CD4-positive, alpha-beta T cell treated with Interleukin-4 for 1 hour (primary cell): ENCODE results near the gene CD101.

ENCODE experiments used
- DNase-seq, 2 donors: peaks; one replicate each; pipeline ENCODE4 v3.0.0-alpha.2; 2020 to 2022

The CD101 gene

DNA sequence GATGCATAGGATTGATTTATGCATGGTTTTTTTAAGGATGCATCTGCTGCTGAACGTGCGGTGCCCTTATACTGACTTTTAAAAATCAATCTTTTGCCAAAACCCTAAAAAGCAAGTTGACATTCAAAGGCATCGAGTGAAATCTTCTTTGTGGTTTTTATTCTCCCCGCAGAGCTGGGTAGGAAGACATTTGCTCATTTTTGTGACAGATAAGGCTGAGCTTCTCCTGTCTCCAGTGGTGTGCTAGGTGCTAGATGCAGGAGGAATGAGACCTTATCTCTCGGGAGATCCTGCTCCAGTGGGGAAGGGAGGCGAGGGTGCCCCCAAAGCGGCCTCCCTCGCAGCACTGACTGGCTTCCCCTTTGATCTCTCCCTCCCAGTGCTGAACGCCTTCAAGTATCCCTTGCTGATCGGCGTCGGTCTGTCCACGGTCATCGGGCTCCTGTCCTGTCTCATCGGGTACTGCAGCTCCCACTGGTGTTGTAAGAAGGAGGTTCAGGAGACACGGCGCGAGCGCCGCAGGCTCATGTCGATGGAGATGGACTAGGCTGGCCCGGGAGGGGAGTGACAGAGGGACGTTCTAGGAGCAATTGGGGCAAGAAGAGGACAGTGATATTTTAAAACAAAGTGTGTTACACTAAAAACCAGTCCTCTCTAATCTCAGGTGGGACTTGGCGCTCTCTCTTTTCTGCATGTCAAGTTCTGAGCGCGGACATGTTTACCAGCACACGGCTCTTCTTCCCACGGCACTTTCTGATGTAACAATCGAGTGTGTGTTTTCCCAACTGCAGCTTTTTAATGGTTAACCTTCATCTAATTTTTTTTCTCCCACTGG lies 14.9 kb upstream of the CD101 start:
- DNase-seq: peak in 1 of 2 donors; percentile 32

DNA sequence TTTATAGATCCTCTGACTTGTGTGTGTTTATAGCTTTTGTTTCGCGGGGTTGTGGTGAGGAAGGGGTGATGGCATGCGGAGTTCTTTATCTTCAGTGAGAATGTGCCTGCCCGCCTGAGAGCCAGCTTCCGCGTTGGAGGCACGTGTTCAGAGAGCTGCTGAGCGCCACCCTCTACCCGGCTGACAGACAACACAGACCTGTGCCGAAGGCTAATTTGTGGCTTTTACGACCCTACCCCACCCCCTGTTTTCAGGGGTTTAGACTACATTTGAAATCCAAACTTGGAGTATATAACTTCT lies 14.4 kb upstream of the CD101 start:
- peak; percentile 67 to 73 for DNase-seq

DNA sequence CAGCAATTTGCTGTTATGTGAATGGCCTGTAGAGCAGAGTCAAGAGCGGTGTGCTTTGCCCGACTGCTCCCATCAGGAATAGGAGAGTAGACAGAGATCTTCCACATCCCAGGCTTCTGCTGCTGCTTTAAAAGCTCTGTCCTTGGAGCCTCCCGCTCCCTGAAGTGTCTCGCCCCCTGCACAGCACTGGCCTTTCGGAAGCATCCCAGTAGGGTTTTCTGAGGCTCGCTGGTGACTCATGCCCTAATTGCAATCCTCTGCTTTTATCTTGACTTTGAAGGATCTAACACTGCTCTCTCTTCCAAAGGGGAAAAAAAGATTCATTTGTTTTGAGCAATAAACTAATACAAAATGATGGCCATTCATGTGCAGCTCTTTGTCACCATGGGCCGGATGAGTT lies 13.3 kb upstream of the CD101 start:
- no peak for DNase-seq

DNA sequence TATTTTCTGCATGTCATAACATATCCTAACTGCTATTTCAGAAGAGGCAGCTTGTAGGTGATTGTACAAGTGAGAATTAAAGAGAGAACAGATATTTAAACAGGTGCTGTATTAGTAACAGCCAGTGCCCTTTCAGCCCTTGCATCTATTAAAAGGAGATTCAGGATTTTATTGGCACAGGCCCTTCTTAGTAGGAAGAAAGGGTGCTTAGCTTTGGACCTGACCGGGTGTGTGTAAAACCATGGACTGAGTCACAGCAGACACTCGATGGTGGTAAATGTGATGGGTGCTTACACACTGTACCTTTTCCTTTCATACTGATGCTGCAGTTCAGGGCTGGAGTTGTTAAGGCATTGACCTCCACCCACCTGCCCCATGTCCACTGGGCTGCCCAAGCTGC lies 12.7 kb upstream of the CD101 start:
- no peak for DNase-seq

DNA sequence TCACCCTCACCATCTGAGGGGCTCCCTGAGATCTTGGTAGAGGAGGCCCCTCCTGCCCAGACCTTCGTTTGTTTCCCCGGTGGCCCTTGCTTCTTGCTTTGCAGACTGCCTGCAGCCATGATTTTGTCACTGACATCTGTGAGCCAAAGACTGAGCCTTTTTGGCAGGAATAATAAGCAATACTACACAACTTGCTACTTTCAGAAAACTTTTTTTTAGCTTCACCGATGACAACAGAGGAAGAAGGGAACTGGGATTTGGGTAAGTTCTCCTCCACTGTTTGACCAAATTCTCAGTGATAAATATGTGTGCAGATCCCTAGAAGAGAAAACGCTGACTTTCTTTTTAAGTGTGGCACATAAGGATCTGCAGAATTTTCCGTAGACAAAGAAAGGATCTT lies 11.7 kb upstream of the CD101 start:
- DNase-seq: no peak

DNA sequence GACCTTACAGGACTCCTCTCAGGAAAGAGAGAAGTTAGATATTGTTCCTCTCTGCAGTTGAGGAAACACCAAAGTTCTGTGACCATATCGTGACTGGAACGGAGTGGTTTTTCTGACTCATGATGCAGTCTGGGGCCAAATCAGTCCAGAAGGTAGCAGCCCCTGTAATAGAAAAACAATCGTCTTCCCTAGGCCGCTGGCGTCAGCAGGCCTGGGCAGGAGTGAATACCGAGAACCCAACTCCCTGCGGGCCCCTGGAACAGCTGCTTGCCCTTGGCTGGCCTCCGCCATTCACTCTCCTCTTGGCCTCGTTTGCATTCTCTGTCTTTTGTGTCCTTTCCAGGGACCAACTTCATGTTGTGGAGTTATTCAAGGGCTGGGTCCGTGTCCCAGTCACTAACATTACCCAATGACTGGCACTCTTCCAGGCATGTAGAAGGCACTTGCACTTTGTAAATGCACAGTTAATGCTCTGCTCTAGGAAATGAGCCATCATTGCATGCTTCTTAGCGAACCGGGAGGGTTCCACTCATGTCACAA lies 10.9 kb upstream of the CD101 start:
- DNase-seq: peak in 1 of 2 donors; percentile 43

DNA sequence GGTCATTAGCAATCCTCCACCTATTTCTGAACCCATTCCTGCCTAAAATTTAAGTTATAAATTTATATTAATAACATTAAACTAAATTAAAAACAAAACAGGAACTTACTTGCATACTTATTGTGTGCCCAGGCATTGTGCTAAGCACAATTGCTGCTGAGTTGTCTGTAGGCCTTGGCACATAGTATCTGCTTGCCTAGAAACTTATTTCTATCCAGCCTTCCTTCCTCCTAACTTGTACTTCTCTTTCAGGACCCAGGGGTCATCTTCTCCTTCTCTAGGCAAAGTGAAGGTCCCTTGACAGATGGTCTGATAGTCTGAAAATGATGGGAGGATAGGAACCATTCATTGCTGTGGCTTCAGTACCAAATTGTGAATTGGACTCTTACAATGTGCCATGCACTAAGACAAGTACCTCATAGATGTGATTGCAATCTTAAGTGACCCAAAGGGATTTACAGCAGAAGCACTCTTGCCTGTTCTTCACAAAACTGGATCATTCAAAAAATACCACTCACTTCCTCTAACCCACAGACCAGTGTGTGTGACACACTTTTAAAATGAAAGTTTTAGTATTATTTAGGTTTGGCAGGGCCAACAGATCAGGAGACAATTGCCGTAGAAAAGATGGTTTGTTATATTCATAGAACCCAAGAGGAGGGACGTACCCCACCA lies 10.3 kb upstream of the CD101 start:
- DNase-seq: no peak

DNA sequence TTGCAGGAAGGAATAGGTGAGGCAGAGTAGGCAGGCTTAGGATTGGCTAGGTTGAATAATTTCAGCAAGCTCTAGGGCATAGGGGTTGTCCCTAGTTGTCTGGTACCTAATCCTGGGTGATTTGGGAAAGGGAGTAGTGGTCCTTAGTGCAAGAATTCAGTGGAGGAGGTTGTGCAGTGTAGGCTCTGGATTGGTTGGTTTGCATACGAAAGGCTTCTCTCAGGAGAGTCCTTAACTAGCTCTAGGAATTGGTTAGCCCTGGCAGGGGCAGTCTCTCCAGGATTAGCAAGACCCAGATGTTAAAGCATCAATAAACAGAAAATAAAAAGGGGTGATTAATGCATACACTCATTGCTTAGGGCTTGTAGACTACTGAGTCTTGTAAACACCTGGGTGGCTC lies 9.6 kb upstream of the CD101 start:
- DNase-seq: no peak

DNA sequence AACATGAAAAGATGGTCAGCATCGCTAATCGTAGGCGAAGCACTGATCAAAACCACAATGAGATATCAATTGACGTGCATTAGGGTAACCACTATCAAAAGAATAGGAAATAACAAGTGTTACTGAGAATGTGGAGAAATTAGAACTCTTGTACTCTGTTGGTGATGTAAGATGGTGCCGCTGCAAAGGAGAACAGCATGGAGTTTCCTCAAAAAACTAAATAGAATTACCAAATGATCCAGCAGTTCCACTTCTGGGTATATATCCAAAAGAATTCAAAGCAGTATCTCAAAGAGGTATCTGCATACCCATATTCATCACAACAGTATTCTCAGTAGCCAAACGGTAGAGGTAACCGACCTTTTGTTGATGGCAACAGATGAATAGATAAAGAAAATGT lies 8.3 kb upstream of the CD101 start:
- no peak for DNase-seq

DNA sequence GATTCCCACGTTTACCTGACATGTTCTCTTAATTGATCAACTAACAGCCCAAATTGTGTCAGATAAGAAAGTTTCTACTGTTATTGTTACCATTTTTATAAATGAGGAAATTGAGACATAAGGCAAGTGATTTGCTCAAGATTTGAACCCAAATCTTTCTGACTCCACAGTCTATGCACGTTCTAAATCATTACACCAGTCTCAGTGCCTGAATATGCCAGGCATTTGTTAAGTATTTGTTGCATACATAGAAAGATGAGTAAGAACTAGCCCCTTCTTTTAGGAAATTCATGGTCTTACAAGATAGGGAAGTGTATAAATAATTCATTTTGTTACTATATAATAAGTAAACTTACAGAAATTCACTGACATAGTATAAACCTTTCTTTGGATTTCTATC lies 7.1 kb upstream of the CD101 start:
- no peak for DNase-seq

DNA sequence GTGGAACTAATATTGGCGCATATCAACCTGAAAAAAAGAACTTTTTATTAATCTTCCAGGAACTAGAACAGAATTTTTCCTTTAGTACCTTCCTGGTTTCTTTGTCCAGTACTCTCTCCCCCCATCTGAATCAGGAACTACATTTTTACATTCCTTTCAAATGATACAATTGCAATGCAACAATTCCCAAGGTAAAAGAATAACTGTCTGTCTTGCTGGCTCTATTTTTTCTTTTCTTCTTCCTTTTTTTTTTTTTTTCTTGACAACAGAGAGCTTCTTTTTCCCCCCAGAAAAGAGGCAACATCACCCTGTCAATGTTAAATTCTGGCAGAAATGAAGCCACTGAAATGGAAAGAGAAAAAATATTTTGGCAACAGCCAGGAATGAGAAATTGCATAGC lies 4.5 kb upstream of the CD101 start:
- no peak for DNase-seq

DNA sequence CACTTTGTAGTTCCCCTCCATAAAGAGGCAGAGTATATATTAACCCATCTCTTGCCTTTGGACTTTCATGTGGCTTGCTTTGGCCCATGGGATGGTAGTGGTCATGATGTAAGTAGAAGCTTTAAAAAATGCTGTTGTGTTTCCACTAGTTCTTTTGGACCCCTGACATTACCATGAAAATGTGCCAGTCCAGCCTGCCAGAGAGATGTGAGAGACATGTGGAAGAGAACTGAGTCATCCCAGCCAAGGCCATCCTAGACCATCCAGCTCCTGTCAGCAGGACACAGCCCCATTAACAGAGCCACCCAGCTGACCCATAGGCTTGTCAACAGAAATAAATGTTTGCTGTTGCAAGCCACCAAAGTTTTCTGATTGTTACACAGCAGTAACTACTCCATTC lies 3.9 kb upstream of the CD101 start:
- DNase-seq: no peak

DNA sequence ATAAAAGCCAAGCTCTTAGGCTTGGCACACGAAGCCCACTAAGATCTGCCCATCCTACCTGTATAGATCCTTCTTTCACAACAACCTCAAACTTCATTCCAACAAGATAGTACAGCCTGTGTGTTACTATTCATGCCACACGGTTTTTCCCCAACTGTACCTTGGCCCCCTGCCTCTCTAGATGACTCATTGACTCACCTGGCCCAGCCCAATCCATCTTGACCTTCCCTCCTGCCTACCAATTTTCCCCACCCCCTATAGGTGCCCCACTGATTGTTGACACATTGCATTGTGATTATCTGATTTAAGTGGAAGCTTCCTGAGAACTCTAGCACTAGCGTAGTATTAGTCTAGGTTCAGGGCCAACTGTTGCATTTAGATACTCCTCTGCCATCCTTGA lies 2.0 kb upstream of the CD101 start:
- DNase-seq: no peak

DNA sequence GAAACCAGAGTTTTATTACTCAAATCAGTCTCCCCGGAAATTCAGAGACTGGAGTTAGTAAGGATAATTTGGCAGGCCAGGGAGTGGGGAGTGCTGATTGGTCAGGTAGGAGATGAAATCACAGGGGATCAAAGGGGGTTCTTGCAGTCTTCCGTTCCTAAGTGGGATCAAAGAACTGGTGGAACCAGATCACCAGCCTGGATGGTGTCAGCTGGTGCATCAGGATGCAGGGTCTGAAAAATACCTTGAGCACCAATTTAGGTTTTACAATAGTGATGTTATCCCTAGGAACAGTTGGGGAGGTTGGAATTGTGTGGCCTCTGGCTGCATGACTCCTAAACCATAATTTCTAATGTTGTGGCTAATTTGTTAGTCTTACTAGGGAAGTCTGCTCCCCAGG lies 1.4 kb upstream of the CD101 start:
- DNase-seq: no peak

DNA sequence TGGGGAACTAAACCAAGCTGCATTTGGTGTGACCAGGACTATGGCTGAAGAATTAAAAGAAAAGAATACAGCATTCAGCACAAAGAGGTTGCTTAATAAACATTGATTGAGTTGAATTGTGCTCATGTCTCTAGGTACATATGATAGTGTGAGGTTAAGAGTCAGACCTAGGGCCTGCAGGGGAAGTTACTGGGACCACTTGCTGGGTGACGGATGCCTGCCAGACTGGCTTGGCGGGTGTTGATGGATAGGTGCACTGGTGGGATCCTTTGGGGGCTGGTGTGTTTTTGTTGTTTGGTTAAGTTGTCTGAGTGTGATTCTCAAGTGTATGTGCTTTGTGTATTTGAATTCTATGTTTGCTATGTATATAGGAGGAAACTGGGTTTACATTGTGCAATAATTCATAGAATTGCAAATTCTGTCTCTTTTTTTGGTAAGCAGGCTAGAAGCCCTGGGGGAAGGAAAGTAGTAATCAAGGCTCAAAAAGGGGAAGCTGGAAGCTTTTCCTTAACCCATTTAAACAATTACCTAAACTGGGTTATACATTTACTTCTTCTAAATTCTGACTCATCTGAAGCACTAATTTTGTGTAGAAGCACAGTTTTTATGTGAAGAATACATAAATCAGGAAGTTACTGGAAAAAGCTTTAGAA lies 1.8 kb downstream of the CD101 start:
- DNase-seq: peak in 1 of 2 donors; percentile 17

DNA sequence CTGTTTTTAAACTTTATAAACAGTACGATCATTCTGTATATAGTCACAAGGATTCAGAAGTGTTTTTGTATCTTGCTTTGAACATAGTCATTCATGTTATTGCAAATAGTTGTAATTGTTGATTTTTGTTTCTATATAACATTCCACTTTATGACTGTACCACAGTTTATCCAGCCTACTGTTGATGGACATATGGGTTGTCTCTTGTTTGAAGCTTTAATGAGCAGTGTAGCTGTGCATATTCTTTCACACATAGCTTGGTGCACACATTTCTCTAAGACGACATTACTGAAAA lies 6.1 kb downstream of the CD101 start:
- no peak for DNase-seq

DNA sequence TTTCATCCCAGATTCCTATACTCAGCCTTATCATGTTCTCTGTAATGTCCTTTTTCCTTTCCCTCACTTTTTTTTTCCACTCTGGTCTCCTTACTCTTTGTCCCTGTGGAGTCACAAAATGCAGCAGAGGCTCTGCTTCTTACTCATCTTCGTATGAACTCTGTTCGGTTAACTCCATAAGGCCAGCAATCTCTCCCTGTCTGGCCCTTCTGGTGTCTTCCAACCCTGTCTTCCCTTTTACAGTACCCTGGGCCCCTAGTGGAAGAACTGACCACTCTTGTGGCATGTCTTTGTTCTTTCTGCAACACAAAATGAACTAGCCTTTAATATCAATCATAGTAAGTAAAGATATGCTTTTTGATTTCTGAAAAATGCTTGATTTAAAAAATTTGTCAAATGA lies 7.1 kb downstream of the CD101 start:
- no peak for DNase-seq

DNA sequence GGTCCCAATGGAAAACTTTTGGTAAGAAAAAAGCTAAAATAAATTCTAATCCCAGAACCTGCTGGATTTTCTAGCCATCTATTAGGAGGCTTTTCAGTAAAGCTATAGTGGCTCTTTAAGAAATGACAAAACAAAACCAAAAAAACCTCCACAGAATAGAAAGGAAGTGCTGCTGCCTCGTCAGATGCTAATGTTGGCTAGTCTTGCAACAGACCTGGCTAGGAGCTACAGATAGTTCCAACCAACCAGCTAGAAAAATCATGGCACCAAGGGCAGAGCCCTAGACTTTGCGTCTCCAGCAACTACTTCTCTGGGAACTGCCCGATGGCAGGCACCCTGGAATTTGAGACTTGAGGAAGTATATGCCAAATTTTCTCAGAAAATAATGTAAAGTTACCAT lies 7.6 kb downstream of the CD101 start:
- DNase-seq: peak; percentile 19 to 29

DNA sequence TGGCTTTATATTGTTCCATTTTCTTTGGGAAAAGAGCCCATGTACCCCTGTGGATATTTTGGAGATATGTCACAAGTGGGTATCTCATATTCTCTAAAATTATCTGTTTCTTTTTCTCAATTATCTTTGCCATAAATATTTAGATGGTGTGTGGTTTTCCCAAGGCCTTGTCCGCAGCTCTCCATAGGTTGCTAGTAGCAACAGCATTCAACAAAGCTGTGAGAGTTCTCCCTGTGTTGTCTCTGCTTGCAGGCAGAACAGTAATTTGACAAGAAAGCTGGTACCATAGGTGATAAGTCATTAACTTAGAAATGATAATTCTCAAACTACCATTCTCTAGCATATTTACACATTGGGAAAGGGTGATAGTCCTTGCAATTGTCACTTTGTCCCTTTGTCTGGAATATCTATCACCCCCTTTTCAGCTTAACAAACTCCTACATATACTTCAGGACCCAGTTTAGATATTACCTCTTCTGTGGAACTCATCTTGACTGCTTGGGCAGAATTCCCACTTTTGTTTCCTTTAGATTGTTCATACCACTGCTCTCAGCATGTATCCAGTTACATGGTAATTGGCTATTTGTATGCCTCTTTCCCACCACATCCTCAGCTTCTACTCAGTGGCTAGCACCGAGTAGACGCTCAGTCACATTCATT lies 8.9 kb downstream of the CD101 start:
- DNase-seq: no peak

DNA sequence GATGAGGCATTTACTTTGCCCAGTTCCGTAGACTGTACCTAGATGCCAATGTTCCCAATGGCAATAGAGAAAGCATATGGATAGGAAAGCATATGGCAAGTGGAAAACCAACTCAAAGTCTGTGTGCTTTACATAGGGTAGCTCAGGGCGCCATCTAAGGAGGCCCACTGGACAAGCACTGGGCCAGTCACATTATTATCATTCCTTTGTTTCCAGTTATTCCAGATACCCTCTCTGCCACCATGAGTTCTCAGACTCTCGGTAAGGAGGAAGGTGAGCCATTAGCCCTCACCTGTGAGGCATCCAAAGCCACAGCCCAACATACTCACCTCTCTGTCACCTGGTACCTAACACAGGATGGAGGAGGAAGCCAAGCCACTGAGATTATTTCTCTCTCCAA lies 9.8 kb downstream of the CD101 start:
- no peak for DNase-seq

DNA sequence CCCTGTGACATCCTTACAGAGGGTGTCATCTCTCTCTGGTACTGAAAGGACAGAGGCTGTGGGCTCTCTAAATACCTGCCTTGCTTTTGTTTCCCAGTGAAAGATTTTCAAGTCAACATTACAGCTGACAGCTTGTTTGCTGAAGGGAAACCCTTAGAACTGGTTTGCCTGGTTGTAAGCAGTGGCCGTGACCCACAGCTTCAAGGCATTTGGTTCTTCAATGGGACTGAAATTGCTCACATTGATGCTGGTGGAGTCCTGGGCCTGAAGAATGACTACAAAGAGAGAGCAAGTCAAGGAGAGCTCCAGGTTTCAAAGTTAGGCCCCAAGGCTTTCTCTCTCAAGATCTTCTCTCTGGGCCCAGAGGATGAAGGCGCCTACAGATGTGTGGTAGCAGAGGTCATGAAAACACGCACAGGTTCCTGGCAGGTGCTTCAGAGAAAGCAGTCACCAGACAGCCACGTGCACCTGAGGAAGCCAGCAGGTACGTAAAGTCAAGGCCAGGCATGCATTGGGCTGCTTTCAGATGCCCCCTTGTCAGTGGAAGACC lies 11.8 kb downstream of the CD101 start:
- no peak for DNase-seq

DNA sequence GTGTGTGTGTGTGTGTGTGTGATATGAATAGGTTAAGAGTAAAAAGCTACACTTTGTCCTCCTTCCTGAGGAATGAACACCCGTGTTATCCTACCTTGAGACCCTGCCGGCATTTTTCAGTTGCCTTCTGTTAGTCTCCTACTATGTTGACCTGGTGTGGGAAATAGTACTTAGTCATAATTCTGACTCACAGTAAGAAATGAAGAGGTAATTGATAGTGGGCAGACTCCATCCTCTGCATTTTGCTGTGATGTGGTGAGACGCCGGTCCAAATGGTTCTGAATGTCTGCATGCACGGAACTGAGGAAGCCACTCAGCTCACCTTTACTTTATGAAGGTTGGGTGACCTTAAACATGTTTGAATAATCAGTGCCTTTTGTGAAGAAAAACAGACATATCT lies 12.6 kb downstream of the CD101 start:
- no peak for DNase-seq

DNA sequence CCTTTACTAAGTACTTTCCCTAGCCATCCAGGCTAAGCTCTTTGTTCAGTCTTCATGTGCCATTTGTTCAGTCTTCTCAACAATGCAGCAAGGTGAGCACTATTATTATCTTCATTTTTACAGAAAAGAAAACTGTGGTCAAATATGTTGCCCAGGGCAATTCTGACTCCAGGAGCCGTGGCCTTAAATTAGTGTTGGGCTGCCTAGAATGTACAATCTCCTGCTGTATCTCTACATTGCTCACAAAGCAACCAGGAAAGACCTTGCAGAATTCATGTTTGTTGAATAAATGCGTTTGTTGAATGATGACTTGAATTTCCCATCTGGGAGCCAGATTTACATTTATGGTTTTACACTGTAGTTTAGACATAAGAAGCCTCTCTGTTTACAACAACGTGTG lies 14.2 kb downstream of the CD101 start:
- no peak for DNase-seq

DNA sequence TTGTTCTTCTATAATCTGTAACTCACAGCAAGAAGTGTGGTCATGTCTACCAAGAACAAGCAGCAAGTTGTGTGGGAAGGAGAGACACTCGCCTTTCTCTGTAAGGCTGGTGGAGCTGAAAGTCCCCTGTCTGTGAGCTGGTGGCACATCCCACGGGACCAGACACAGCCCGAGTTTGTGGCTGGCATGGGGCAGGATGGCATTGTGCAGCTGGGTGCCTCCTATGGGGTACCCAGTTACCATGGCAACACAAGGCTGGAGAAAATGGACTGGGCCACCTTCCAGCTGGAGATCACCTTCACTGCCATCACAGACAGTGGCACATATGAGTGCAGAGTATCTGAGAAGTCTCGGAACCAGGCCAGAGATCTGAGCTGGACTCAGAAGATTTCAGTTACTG lies 15.5 kb downstream of the CD101 start:
- DNase-seq: no peak
